ENCODE results near the gene TSPAN14. TPM values are rescaled to one million over a fixed set of nuclear protein-coding genes. Genes with fewer than 3 reads are reported as not detected.

The TSPAN14 gene
- total RNA-seq, 1 donor from 2014 or later = 18.9 TPM

DNA sequence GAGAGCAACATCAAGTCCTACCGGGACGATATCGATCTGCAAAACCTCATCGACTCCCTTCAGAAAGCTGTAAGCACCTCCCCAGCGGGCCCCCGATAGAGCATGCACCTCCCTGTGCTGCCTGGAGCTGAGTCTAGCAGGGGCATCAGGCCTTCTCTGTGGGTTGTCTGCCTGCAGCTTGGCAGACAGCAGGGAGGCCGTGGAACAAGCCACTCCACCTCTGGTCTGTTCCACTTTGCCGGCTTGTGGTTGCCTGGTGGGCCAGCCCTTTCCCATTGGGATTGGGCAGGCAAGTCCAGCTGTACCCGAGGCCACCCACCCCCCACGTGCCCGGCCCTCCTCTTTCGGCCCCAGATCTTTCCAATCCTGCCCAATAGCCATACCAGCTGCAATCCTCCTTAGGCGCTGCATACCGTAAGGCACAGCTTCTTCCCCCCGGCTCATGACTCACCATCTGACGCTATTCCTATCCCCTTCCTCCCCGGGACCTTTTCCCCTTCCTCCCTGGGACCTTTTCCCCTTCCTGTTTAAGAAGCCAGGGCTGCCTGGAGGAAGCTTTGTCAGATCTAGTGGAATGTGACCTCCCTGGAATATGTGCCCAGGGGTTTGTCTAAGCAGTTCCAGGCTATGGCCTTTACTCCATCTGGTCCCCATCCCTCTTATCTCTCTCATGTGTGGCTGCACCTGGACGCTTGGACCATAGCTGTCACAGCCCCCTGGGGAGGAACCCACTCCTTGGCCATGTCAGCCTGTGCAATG is 55.5 kb downstream of the TSPAN14 start:
- no peaks in the 10 kb centered on the region for H3K9me3 Mint-ChIP-seq
- DNase-seq (no peak), ATAC-seq (ENCODE audit: low read depth) (no peak)
- peaks cover 61% of the 10 kb centered on the region for H3K36me3 Mint-ChIP-seq (ENCODE audit: low read depth)
- CTCF ChIA-PET = interaction anchor here (2.0 kb wide), 1 partner anchor 65 kb away, joined by 8 read pairs; no protein-coding TSS in a partner anchor
- POLR2A ChIA-PET = interaction anchor here (0.8 kb wide), 1 partner anchor 102 kb away, joined by 9 read pairs; no protein-coding TSS in a partner anchor
- H3K27me3 Mint-ChIP-seq = no peaks in the 10 kb centered on the region
- no peak overlapping the region for H3K4me3 Mint-ChIP-seq
- peaks cover 12% of the 10 kb centered on the region for H3K4me1 Mint-ChIP-seq
- TF ChIP-seq, protein P1, sequence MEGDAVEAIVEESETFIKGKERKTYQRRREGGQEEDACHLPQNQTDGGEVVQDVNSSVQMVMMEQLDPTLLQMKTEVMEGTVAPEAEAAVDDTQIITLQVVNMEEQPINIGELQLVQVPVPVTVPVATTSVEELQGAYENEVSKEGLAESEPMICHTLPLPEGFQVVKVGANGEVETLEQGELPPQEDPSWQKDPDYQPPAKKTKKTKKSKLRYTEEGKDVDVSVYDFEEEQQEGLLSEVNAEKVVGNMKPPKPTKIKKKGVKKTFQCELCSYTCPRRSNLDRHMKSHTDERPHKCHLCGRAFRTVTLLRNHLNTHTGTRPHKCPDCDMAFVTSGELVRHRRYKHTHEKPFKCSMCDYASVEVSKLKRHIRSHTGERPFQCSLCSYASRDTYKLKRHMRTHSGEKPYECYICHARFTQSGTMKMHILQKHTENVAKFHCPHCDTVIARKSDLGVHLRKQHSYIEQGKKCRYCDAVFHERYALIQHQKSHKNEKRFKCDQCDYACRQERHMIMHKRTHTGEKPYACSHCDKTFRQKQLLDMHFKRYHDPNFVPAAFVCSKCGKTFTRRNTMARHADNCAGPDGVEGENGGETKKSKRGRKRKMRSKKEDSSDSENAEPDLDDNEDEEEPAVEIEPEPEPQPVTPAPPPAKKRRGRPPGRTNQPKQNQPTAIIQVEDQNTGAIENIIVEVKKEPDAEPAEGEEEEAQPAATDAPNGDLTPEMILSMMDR (IDR thresholded peaks at IDR 0.05) = no peak
- intact Hi-C loops (cut with micrococcal nuclease) = loop anchor here (10.0 kb wide), 1 partner anchor 245 kb away; no protein-coding TSS in a partner anchor
- H3K27ac Mint-ChIP-seq = no peak overlapping the region

DNA sequence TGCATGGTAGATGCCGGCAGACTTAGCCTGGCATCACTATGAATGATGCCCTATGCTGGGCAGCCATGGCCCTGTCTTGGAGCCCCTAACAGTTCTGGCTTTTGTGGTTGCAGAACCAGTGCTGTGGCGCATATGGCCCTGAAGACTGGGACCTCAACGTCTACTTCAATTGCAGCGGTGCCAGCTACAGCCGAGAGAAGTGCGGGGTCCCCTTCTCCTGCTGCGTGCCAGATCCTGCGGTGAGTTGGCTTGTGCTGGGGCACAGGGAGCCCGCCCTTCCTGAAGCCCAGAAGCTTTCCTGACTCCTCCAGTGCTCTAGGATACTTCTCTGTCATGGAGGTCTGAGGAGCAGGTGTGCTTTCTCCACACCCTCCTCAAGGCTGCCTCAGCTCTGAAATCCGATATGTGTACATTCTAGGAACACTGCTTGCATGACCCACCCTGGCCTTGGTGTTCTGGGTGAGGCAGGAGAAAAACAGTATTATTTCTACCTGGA is 58.0 kb downstream of the TSPAN14 start:
- POLR2A ChIA-PET = interaction anchor here (0.7 kb wide), 1 partner anchor 37 kb away, joined by 12 read pairs; no protein-coding TSS in a partner anchor
- no peak for ATAC-seq (ENCODE audit: low read depth)
- DNase-seq = no peak
- TF ChIP-seq, protein P1 (IDR thresholded peaks at IDR 0.05) = no peak
- Mint-ChIP-seq H3K4me3 (no peak overlapping the region), H3K9me3 (no peaks in the 10 kb centered on the region), H3K4me1 (peaks cover 6% of the 10 kb centered on the region), H3K27me3 (no peaks in the 10 kb centered on the region), H3K27ac (no peak overlapping the region), H3K36me3 (ENCODE audit: low read depth) (peaks cover 80% of the 10 kb centered on the region)
- intact Hi-C loops (cut with micrococcal nuclease) = no loop called here
- CTCF ChIA-PET = no interaction called here

DNA sequence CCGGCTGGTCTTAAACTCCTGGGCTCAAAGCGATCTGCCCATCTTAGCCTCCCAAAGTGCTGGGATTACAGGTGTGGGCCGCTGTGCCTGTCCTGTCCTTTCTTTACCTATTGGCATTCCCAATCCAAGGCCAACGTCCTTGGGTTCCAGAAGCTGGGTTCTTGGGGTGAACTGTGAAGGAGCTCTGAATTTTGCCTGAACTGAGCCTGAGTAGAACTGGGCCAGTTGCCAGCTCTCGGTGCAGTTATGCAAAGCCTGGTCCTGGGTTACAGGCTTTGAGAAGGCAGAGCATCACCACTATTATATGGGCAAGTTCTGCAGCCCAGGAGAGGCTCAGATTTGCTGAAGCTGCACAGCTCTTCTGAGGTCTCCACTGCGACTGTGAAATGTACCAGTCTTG is 59.0 kb downstream of the TSPAN14 start:
- H3K27me3 Mint-ChIP-seq = no peaks in the 10 kb centered on the region
- H3K4me3 Mint-ChIP-seq = no peak overlapping the region
- POLR2A ChIA-PET = no interaction called here
- TF ChIP-seq, protein P1 (IDR thresholded peaks at IDR 0.05) = no peak
- CTCF ChIA-PET = interaction anchor here (1.1 kb wide), 1 partner anchor 68 kb away, joined by 3 read pairs; no protein-coding TSS in a partner anchor
- peaks cover 83% of the 10 kb centered on the region for H3K36me3 Mint-ChIP-seq (ENCODE audit: low read depth)
- ATAC-seq (ENCODE audit: low read depth) = no peak
- intact Hi-C loops (cut with micrococcal nuclease) = no loop called here
- no peak overlapping the region for H3K27ac Mint-ChIP-seq
- no peaks in the 10 kb centered on the region for H3K9me3 Mint-ChIP-seq
- DNase-seq = no peak
- H3K4me1 Mint-ChIP-seq = peaks cover 13% of the 10 kb centered on the region

DNA sequence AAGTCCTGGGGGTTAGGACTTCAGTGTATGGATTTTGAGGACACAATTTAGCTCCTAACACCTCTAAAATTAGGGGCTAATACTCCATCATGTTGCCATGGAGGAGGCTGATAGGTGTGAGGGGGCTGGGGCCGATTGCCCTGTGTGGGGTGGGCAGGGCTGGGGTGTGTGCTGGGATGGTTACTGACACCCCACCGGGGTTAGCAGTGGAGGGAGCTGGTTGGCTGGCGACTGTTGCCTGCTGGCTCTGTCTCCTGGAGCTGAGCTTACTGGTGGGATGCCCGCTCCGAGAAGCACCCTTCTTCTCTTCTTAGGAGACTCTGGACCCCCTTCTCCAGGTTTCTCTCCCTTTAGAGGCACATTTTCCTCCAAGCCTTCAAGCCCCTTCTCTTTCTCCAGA is 61.4 kb downstream of the TSPAN14 start:
- CTCF ChIA-PET = interaction anchor here (1.2 to 1.5 kb wide), 2 partner anchors 54 to 71 kb away, joined by 3 to 4 read pairs; no protein-coding TSS in a partner anchor
- peaks cover 75% of the 10 kb centered on the region for H3K36me3 Mint-ChIP-seq (ENCODE audit: low read depth)
- ATAC-seq (ENCODE audit: low read depth) = no peak

DNA sequence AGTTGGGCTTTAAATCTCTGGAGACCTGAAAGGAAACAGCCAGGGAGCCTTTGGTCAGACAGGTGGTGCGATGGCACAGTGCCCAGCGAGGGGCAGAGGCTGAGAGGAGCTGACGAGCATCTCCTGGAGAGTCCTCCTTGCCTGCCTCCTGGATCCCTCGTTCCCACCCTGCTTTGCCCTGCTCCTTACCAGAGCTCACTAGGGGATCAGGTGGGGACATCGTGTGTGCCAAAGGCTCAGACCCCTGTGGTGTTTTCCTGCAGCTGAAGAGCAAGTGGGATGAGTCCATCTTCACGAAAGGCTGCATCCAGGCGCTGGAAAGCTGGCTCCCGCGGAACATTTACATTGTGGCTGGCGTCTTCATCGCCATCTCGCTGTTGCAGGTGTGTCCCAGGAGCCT is 61.8 kb downstream of the TSPAN14 start:
- DNase-seq = no peak
- TF ChIP-seq, protein P1 (IDR thresholded peaks at IDR 0.05) = no peak
- no peak overlapping the region for H3K4me3 Mint-ChIP-seq
- H3K4me1 Mint-ChIP-seq = peaks cover 34% of the 10 kb centered on the region
- ChIA-PET POLR2A (no interaction called here), CTCF (interaction anchor here (1.5 kb wide), 1 partner anchor 71 kb away, joined by 4 read pairs; no protein-coding TSS in a partner anchor)
- ATAC-seq (ENCODE audit: low read depth) = no peak
- intact Hi-C loops (cut with micrococcal nuclease) = no loop called here
- no peaks in the 10 kb centered on the region for H3K9me3 Mint-ChIP-seq
- peaks cover 77% of the 10 kb centered on the region for H3K36me3 Mint-ChIP-seq (ENCODE audit: low read depth)
- H3K27ac Mint-ChIP-seq = no peak overlapping the region
- no peaks in the 10 kb centered on the region for H3K27me3 Mint-ChIP-seq

More for the DNA sequence above, 61.4 kb downstream of the TSPAN14 start:
- intact Hi-C loops (cut with micrococcal nuclease) = no loop called here
- H3K27me3 Mint-ChIP-seq = no peaks in the 10 kb centered on the region
- H3K4me1 Mint-ChIP-seq = peaks cover 29% of the 10 kb centered on the region
- TF ChIP-seq, protein P1 (IDR thresholded peaks at IDR 0.05) = no peak
- POLR2A ChIA-PET = no interaction called here
- H3K27ac Mint-ChIP-seq = no peak overlapping the region
- no peak for DNase-seq
- H3K9me3 Mint-ChIP-seq = no peaks in the 10 kb centered on the region
- H3K4me3 Mint-ChIP-seq = no peak overlapping the region
